ENCODE data around the gene TRABD2B.

DNA sequence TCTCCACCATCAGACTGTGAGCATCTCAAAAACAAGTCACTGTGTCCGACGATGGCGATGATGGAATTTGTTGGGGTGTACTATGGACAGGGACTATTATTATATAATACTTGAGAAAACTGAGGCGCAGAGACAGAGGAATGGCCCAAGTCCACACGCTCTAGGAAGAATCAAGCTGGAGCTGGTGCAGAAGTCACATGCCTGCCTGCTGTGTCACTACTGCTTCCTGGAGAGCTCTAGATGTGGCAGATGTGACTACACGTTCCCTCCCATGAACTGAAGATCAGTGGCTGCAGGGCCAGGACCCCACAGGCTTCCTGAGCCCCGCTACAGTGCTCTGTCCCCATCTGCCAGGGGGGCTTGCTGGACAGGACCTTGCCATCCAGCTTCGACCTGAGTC is 56.9 kb downstream of the TRABD2B start:
- TF ChIP-seq CTCF (IDR thresholded peaks at IDR 0.05; ENCODE audit: borderline replicate concordance, extremely low read depth, low read length, poor library complexity, severe bottlenecking) = no peak
- TF ChIP-seq EZH2 (IDR thresholded peaks at IDR 0.05; ENCODE audit: borderline replicate concordance, low read depth, low read length, severe bottlenecking) = no peak

All from DND-41 (cell line).